Fibroblast of lung (primary cell): ENCODE measurements around the gene TMEM244. TPM values are rescaled to one million over a fixed set of nuclear protein-coding genes. Genes with fewer than 3 reads are reported as not detected.
"Not testable (repeated sequence)": the region's sequence is repeated elsewhere in the genome, so short reads cannot be mapped to it uniquely, and the experiment has no call there.

Source experiments
- DNase-seq, 2 donors: peaks; one replicate each; pipeline versions ENCODE4 v3.0.0 to v3.0.0-alpha.2; 2010; ENCODE audit warnings: low read depth in 2 of 2
- H2AFZ ChIP-seq: 2 replicates; pipeline ENCODE4 v1.5.1; 2012; ENCODE audit warnings: low read length, control low read depth, inconsistent platforms
- H3K27ac ChIP-seq: 2 replicates; pipeline ENCODE4 v1.5.1; 2011; ENCODE audit warnings: low read length, control low read depth; ENCODE audit not compliant: insufficient read depth
- H3K27me3 ChIP-seq: 2 replicates; pipeline ENCODE4 v1.5.1; 2011; ENCODE audit warnings: mild to moderate bottlenecking, low read length; ENCODE audit not compliant: control insufficient read depth, insufficient read depth
- H3K36me3 ChIP-seq: 2 replicates; pipeline ENCODE4 v1.5.1; 2011; ENCODE audit warnings: low read length; ENCODE audit not compliant: control insufficient read depth, insufficient read depth
- H3K4me1 ChIP-seq: 2 replicates; pipeline ENCODE4 v1.5.1; 2011; ENCODE audit warnings: low read length; ENCODE audit not compliant: control insufficient read depth, insufficient read depth; ENCODE audit errors: extremely low read depth
- H3K4me2 ChIP-seq: 2 replicates; pipeline ENCODE4 v1.5.1; 2011; ENCODE audit warnings: low read length, control low read depth; ENCODE audit not compliant: insufficient read depth; ENCODE audit errors: extremely low read depth
- H3K4me3 ChIP-seq, 4 experiments: fragments of 200-600 bp in 1 of 4; sonication (generic) in 1 of 4; replicated peaks in 1 of 4; 2 replicates each; pipeline ENCODE4 v1.5.1; 2011 to 2016; ENCODE audit warnings: low read length in 4 of 4, low read depth in 3 of 4, mild to moderate bottlenecking in 3 of 4, control low read depth in 2 of 4, inconsistent platforms in 1 of 4, mixed read lengths in 1 of 4; ENCODE audit not compliant: insufficient read depth in 1 of 4; ENCODE audit errors: control extremely low read depth in 1 of 4
- H3K79me2 ChIP-seq: 2 replicates; pipeline ENCODE4 v1.5.1; 2012; ENCODE audit warnings: mild to moderate bottlenecking, low read length, inconsistent platforms; ENCODE audit not compliant: control insufficient read depth, insufficient read depth
- H3K9ac ChIP-seq: 2 replicates; pipeline ENCODE4 v1.5.1; 2011; ENCODE audit warnings: mild to moderate bottlenecking, low read length, control low read depth; ENCODE audit not compliant: insufficient read depth
- H3K9me3 ChIP-seq: 2 replicates; pipeline ENCODE4 v1.5.1; 2012; ENCODE audit warnings: low read depth, low read length; ENCODE audit not compliant: control insufficient read depth, insufficient read depth
- H4K20me1 ChIP-seq: 2 replicates; pipeline ENCODE4 v1.5.1; 2011; ENCODE audit warnings: low read length; ENCODE audit not compliant: control insufficient read depth, insufficient read depth; ENCODE audit errors: extremely low read depth
- CTCF ChIP-seq, 2 donors: IDR thresholded peaks in 1 of 2; conservative IDR thresholded peaks in 1 of 2; 1 replicate in 1 of 2; 2 replicates in 1 of 2; pipeline ENCODE4 v1.5.1; 2011 to 2012; ENCODE audit warnings: low read length in 2 of 2, control low read depth in 1 of 2, inconsistent platforms in 1 of 2, low read depth in 1 of 2, mild to moderate bottlenecking in 1 of 2
- EZH2 ChIP-seq: IDR thresholded peaks from 2 replicates; pipeline ENCODE4 v1.5.1; 2012; ENCODE audit warnings: low read length, control low read depth, mild to moderate bottlenecking; ENCODE audit errors: missing control alignments
- polyA plus RNA-seq, 2 donors: library from polyadenylated mRNA; depleted of rRNA in 1 of 2; stranded (reverse) in 1 of 2; unstranded in 1 of 2; fragments of >200 nt; gene quantifications; 2 replicates each; pipeline ENCODE4 v1.2.1, GENCODE V29; 2011 to 2012; ENCODE audit warnings: missing spikeins in 1 of 2
- total RNA-seq: library from RNA; depleted of rRNA; stranded (reverse); fragments of >200 nt; gene quantifications from 2 replicates; pipeline ENCODE4 v1.2.1, GENCODE V29; 2014

Gene TMEM244
- total and polyA plus RNA-seq, 2 donors (not counting 1 experiment from before 2014, with no cell fraction given): not detected

GRCh38 chr6:129842137-129842536 is 19.0 kb downstream of the TMEM244 start:
- H3K79me2 ChIP-seq: no peaks in the 10 kb centered on the region

GRCh38 chr6:129839562-129839961 is 21.6 kb downstream of the TMEM244 start:
- H3K4me2 ChIP-seq, H3K9me3 ChIP-seq, DNase-seq, H2AFZ ChIP-seq, H3K79me2 ChIP-seq, H3K36me3 ChIP-seq, H3K4me1 ChIP-seq, H3K27ac ChIP-seq, H3K9ac ChIP-seq, H3K27me3 ChIP-seq, H3K4me3 ChIP-seq, H4K20me1 ChIP-seq: not testable (repeated sequence)

More at GRCh38 chr6:129842137-129842536, 19.0 kb downstream of the TMEM244 start:
- no peak for TF ChIP-seq CTCF (conservative IDR thresholded peaks at IDR 0.05 in 1 of 2, IDR thresholded peaks at IDR 0.05 in 1 of 2; ENCODE audit: low read depth in 1 of 2, low read length in 2 of 2)
- Histone ChIP-seq H4K20me1 (no peaks in the 10 kb centered on the region), H3K27ac (no peak overlapping the region), H3K9ac (no peak overlapping the region), H3K27me3 (no peaks in the 10 kb centered on the region), H3K36me3 (no peaks in the 10 kb centered on the region), H3K9me3 (no peaks in the 10 kb centered on the region), H3K4me3 (no peak overlapping the region), H3K4me2 (no peak overlapping the region), H3K4me1 (no peaks in the 10 kb centered on the region), H2AFZ (no peak overlapping the region)
- no peak for DNase-seq

GRCh38 chr6:129835691-129836090 is 25.4 kb downstream of the TMEM244 start:
- H3K4me2 ChIP-seq: no peak overlapping the region
- DNase-seq: peak in 1 of 2 donors; percentile 40
- TF ChIP-seq EZH2 (no peak), CTCF (conservative IDR thresholded peaks at IDR 0.05 in 1 of 2, IDR thresholded peaks at IDR 0.05 in 1 of 2; ENCODE audit: low read depth in 1 of 2, low read length in 2 of 2) (no peak)
- no peaks in the 10 kb centered on the region for H3K9me3 ChIP-seq
- H3K4me3 ChIP-seq: no peak overlapping the region
- no peaks in the 10 kb centered on the region for H3K36me3 ChIP-seq
- H3K27ac ChIP-seq: no peak overlapping the region
- H4K20me1 ChIP-seq: no peaks in the 10 kb centered on the region
- no peak overlapping the region for H3K9ac ChIP-seq
- no peaks in the 10 kb centered on the region for H3K79me2 ChIP-seq
- no peak overlapping the region for H2AFZ ChIP-seq
- no peaks in the 10 kb centered on the region for H3K4me1 ChIP-seq
- H3K27me3 ChIP-seq: no peaks in the 10 kb centered on the region
